GM18499 (cell line): ENCODE results near the gene ADRA1B.

Experiments used
- ATAC-seq: cut with Tn5 transposase; IDR thresholded peaks from one replicate; pipeline ENCODE4 v1.9.1; 2021; ENCODE audit warnings: moderate number of reproducible peaks; ENCODE audit not compliant: insufficient read depth, unreplicated experiment

The ADRA1B gene

DNA sequence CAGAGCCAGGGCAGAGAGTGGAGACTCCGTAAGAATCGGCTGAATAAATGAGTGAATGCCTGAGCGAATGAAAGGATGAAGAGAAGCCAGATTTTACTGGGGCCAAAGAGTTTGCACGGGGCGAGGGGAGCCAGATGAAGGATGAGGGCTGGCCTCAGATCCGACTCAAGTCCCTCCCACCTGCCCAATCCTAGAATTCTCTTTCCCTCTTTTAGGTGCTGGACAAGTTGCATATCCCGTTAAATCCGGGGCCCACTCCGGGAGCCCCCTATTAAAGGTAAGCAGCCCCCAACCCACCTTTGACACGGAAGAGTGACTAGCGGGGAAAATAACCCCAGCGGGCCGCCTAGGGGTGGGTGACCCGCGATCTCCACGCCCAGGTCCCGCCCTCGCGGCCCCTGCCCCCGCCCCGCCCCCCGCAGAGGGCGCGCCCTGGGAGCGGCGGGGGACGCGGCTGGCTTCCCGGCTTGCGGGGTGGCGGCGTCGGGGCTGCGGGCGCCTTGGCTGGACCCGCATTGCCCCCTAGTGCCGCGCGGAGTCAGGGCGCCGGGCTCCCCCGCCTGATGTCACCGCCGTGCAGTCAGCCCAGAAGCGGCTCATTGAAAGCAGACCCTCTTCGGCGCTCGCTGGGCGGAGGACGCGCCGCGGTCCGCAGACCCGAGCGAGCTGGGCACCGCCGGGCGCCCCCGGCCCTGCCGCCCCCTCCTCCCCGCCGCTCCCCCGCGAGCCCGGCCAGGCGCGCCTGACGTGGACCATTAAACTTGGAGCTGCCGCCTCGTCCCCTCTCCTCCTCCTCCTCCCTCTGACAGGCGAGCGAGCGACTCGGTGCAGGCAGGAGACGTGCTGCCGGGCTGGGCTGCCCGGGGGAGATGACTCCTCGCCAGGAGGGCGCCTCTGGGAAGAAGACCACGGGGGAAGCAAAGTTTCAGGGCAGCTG is at the start of gene ADRA1B:
TSS of gene ADRA1B (plus strand) at position 579 of the 937 bp plus-strand sequence. CDS start 424 bp downstream, outside the sequence.
- no peak for ATAC-seq

DNA sequence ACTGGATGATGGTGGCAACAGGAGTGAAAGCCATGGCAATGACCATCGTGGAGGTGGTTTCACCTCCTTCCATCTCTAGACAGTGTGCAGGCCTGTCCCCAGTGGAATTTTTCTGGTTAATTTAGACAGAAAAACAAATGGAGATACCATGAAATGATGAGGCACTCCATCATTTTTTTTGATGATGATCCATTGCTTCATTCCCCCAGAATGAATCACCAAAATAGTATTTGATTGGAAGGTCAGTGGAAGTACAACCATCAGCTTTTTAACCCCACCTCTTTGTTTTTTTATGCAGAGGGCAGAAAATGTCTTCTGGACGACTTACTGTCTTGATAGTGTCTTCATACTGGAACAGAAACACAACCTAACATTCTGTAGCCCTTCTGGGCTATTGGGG is 42.6 kb upstream of the ADRA1B start:
- no peak for ATAC-seq

DNA sequence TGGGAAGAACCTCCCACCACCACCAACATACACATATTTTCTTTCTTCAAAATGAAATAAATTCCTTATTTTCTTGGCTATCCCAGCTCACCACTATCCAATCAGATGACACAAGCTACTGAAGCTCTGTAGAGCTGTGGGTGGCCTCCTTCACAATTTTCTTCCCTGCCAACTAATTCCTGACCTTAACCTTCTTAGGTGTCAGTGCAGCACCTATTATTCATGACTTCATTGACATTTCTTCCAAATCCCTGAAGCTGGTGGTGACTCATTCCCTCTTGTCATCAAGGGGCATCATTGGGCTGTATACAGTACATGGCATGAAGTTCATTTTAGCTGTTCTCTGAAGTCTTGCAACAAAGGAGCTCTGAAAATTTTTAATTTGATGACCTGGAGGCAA is 42.0 kb upstream of the ADRA1B start:
- ATAC-seq: no peak

DNA sequence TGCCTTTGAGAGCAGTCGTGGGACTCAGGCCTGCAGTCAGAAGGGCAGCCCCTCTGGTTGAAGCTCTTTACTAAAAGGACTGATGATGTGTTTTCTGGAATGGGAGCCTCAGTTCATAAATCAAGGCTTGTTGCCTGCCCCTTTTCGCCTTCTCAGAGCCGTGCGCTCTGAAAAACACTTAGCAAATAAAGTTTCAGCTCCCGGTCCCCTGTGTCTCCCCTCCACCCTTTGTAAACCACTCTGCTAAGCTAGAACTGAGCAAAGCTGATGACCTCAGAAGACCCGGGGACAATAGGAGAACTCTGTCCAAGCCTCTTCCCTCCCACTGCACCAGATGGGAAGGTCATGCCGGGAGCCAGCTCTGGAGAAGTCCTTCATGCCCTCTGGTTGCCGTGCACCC is 39.3 kb upstream of the ADRA1B start:
- no peak for ATAC-seq

- ATAC-seq: no peak
Observed at GRCh38 chr5:159877894-159878448, 38.3 kb upstream of the ADRA1B start.

DNA sequence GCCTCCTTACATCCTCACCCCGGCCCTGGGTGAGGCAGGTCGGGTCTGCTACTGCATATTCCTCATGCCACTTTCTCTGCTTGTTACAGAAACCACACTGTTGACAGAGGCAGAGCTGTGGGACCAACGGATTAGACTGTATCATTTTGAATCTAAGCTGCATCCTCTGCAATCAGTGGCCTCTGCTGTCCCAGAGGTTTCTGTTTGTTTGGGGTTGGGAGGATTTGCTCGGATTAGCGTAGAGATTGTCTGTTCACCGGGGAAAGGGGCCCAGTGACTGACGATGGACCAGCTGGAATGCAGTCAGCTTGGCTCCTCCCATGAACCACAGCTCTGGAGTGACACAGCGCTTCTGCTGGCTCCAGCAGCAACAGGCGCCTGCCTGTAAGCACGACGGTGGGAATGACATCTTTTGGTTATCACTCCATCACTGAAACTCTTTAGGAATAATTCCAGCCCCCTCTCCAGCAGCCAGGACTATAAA is 37.3 kb upstream of the ADRA1B start:
- ATAC-seq: no peak

GRCh38 chr5:159880676-159881075 is 35.6 kb upstream of the ADRA1B start:
- ATAC-seq: no peak

GRCh38 chr5:159881967-159882366 is 34.3 kb upstream of the ADRA1B start:
- ATAC-seq: no peak

DNA sequence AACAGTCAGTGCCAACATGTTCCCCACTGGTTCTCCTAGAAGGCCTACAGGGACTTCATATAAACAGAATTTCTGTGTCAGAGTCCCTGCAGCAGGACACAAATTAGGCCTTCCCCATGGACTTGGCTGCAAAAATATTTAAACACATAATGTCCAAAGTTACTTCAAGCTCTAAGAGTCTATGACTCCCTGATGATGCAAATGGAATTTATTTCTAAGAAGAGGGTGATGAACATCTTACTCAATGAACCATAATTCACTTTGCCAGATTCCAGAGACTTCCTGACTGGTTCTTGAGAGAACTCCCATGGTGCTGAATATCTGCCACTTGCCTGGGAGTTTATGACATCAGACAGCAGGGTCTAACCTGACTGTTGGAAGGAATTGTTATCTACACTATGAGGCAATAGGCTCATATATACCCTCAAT is 32.7 kb upstream of the ADRA1B start:
- no peak for ATAC-seq

- ATAC-seq: no peak
Observed at GRCh38 chr5:159884917-159885620, 31.2 kb upstream of the ADRA1B start.

DNA sequence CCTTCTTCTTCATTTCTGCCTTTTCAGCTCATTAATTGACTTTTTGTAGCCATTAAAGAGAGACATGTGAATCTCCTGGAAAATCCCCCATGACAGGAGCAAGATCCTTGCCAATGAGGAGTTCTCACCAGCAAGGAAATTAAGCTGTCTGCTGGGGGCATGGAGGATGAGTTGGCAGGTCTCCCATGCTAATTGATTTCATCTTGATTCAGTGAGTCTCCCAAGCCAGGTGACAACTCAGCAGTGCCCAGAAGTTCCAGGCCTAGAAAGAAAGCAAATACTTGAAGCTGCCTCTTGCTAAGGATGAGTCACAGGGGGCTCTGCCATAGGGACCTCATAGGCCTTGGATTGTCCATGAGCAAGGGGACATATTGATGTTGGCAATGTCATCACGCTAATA is 30.0 kb upstream of the ADRA1B start:
- no peak for ATAC-seq

DNA sequence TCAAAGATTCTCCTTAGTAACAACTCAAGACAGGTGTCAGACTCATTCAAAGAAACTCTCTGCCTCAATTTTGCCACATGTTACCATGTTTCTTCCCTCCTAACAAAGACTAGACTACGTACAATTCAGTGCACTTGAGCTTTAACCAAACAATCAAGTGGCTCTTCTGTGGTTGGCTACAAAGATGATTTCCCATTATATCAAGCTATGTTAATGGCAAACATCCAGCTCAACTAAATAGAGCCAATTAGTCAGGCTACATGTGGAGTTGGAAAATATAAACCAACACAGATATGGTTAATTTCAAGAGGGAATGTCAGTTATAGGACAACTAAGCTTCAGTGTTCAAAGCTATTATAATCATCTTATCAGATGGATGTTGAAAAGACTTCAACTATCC is 29.2 kb upstream of the ADRA1B start:
- ATAC-seq: no peak

DNA sequence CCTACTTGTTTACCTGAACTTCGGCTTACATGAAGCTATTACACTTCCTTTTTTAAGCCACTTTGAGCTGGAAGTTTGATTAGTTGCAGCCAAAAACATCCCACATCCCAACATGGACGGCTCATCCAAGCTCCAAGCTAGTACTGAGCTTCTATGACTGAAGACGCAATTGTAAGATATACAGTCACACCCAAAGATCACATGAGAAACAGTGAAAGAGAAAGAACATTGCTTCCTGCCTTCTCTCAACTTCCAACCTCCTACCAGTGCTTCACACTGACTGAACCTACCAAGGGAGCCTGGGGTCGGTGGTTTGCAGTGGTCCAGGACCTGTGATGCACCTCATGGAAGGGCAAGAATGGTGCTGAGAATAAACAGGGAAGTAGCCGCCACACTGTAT is 27.4 kb upstream of the ADRA1B start:
- ATAC-seq: no peak

GRCh38 chr5:159890141-159890540 is 26.1 kb upstream of the ADRA1B start:
- ATAC-seq: no peak

DNA sequence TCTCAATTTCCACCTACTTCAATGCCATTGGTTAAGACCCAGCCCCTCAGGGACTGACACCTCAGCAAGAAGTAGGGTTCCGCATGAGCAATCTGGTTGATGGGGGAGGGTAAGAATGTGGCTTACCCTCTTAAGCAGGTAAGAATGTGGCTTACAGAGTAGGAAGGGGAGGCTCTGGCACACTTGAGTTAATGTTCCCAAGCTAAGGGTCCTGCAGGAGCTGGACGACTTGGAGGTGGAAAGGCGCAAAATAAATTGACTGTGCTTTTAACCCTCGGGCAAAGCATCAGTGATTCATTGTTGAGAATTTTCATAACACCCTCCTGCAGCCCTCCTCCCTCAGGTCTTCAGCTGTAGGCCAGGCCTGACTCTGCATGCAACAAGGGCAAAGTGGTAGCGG is 24.9 kb upstream of the ADRA1B start:
- no peak for ATAC-seq

DNA sequence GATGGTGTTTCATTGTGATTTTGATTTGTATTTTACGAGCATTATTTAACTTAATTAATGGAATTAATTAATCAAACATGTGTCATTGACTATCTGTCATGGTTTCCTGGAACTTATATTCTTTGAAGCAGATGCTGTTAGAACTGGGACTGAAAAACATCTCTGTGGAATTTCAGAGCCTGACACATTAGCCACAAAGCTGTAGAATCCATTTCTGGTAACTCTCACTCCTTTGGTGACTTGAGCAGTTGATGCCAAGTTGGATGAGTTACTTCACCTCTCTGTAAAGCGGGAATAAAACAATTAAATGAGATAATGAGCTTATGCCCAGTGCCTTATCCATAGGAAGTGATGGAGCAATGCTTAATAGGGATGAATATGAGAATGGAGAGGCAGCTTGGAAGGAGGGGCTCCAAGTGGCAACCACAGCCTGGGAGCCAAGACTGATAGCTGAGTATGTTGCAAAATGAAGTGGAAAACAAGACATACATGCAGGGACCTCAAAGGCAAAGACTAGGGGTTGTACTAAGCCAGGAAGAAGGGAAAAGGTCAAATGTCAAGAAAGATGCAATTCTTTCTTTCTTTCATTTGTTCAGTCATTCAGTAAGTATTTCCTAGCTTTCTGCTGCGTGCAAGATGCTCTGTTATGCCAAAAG is 23.1 kb upstream of the ADRA1B start:
- ATAC-seq: no peak

DNA sequence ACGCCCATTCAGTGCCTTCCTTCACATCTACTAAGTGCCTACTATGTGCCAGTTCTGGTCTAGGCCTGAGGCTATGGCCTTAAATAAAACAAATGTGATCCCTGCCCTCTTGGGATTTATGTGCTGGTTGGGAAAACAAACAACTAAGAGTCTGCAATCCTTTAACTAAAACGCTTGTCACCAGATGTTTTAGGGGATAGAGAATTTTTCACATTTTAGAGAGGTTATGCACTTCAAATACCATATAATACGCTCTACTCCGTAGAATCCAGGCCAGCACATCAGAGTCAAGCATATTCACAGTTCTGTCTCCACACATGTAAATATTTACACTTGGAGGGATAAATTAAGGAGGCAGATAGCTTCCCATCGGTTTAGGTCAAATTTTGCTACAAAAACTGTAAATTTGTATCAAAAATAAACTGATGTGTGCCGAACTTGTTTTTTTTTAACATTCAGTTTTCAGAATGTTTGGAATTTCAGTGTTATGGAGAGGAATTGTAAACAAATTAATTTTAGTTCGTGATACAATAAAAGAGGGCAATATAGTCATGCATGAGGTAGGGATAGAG is 22.0 kb upstream of the ADRA1B start:
- no peak for ATAC-seq

- ATAC-seq: no peak
Observed at GRCh38 chr5:159897786-159898393, 18.4 kb upstream of the ADRA1B start.

DNA sequence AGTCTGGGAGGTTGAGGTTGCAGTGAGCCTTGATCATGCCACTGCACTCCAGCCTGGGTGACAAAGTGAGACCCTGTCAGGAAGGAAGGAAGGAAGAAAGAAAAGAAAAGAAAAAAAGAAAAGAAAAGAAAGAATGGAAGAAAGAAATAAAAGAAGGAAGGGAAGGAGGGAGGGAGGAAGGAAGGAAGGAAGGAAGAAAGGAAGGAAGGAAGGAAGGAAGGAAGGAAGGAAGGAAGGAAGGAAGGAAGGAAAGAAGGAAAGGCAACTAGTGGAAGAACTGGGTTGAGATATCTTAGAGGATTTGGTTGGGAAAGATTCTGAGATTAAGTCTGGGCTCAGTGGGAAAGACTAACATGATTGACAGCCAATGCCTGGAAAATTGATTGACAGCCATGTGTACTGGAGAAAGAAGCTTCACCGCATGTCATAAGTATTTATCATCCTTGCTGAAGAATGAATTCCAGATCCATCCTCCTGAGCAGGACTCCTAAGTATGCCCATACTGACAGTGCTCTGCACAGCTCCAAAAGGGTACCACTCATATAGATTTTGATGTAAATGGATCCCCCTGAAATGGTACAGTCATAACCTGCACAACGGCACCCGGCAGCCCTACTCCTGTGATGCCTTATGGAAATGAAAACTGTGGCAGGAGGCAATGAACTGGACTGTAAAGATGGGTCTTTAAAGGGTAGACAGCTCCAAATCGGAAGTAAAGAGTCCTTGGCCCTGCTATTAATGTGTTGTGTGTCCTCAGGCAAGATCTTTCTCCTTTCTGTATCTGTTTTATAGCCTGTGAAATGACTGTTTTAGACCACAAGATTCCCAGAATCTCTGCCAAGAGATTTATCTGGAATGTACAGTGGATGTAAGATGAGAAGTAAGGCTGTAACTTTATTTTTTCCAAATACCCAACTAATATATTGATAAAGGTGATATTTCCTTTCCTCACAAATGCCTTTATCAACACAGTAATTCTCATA is 16.9 kb upstream of the ADRA1B start:
- ATAC-seq: no peak
